ENCODE results near the gene ZNF382. TPM values are rescaled to one million over a fixed set of nuclear protein-coding genes. Genes with fewer than 3 reads are reported as not detected.

Gene ZNF382
- total and polyA plus RNA-seq, 8 donors = 3.4 to 14.1 (median 11.0) TPM

GRCh38 chr19:36674201-36674600 is 69.1 kb downstream of the ZNF382 start:
- DNase-seq (no peak), ATAC-seq (no peak)
- intact Hi-C loops (cut with DNase I) = no loop called here
- peaks cover 0 to 99% of the 10 kb centered on the region in 2 donors for H3K9me3 ChIP-seq
- H3K4me1 ChIP-seq = no peaks in the 10 kb centered on the region
- H3K36me3 ChIP-seq = peaks cover 0 to 30% of the 10 kb centered on the region in 2 donors
- no peak overlapping the region for H3K27ac ChIP-seq
- no peaks in the 10 kb centered on the region for H3K27me3 ChIP-seq
- no peak for TF ChIP-seq CTCF (IDR thresholded peaks at IDR 0.05)
- H3K4me3 ChIP-seq = no peak overlapping the region

- intact Hi-C loops (cut with DNase I) = no loop called here
- no peak for TF ChIP-seq CTCF (IDR thresholded peaks at IDR 0.05)
Measured at GRCh38 chr19:36679455-36679854, 74.3 kb downstream of the ZNF382 start.

More at GRCh38 chr19:36679455-36679854, 74.3 kb downstream of the ZNF382 start:
- ATAC-seq = no peak
- no peaks in the 10 kb centered on the region for H3K4me1 ChIP-seq
- no peak for DNase-seq
- no peak overlapping the region for H3K27ac ChIP-seq
- H3K36me3 ChIP-seq = peaks cover 0 to 40% of the 10 kb centered on the region in 2 donors
- H3K9me3 ChIP-seq = peaks cover 0 to 88% of the 10 kb centered on the region in 2 donors
- H3K27me3 ChIP-seq = no peaks in the 10 kb centered on the region
- no peak overlapping the region for H3K4me3 ChIP-seq

Other genes starting within 250 kb of the ZNF382 start
- 1 to 10 TPM; 3.8 to 4.5 TPM for gene ZFP14, start 226.1 kb upstream of the ZNF382 start, total RNA-seq
- 10 to 100 TPM; 11.5 to 16.1 (median 14.5) TPM for gene ZFP14, start 226.1 kb upstream of the ZNF382 start, polyA plus RNA-seq (ENCODE audit: insufficient read length in 6 of 6)
- gene ZFP82, start 186.7 kb upstream of the ZNF382 start, total RNA-seq = 1 to 10 TPM; 4.2 to 4.6 TPM
- 10 to 100 TPM; 12.5 to 14.5 (median 13.3) TPM for gene ZFP82, start 186.7 kb upstream of the ZNF382 start, polyA plus RNA-seq (ENCODE audit: insufficient read length in 6 of 6)
- 10 to 100 TPM in 1 of 2 donors, 1 to 10 TPM in 1; 8.8 to 12.0 TPM for gene ZNF566, start 115.8 kb upstream of the ZNF382 start, total RNA-seq
- gene ZNF566, start 115.8 kb upstream of the ZNF382 start, polyA plus RNA-seq (ENCODE audit: insufficient read length in 6 of 6) = 10 to 100 TPM; 14.3 to 17.7 (median 15.6) TPM
- 10 to 100 TPM in 1 of 2 donors, 1 to 10 TPM in 1; 8.5 to 14.4 TPM for gene ZNF260, start 77.0 kb upstream of the ZNF382 start, total RNA-seq
- gene ZNF260, start 77.0 kb upstream of the ZNF382 start, polyA plus RNA-seq (ENCODE audit: insufficient read length in 6 of 6) = 10 to 100 TPM; 29.8 to 31.9 (median 31.5) TPM
- 10 to 100 TPM in 1 of 2 donors, 1 to 10 TPM in 1; 8.1 to 10.3 TPM for gene ZNF529, start 32.0 kb upstream of the ZNF382 start, total RNA-seq
- gene ZNF529, start 32.0 kb upstream of the ZNF382 start, polyA plus RNA-seq (ENCODE audit: insufficient read length in 6 of 6) = 10 to 100 TPM; 29.8 to 42.0 (median 35.2) TPM
- gene ZNF461, start 61.5 kb downstream of the ZNF382 start, total RNA-seq = 1 to 10 TPM; 5.5 to 6.9 TPM
- 10 to 100 TPM; 14.7 to 15.9 (median 15.3) TPM for gene ZNF461, start 61.5 kb downstream of the ZNF382 start, polyA plus RNA-seq (ENCODE audit: insufficient read length in 6 of 6)
- 1 to 10 TPM; 5.3 to 6.6 TPM for gene ZNF567, start 82.3 kb downstream of the ZNF382 start, total RNA-seq
- 10 to 100 TPM; 10.6 to 15.6 (median 13.0) TPM for gene ZNF567, start 82.3 kb downstream of the ZNF382 start, polyA plus RNA-seq (ENCODE audit: insufficient read length in 6 of 6)
- gene ZNF850, start 167.5 kb downstream of the ZNF382 start, total RNA-seq = 1 to 10 TPM; 3.3 to 4.1 TPM
- 1 to 10 TPM; 4.3 to 6.4 (median 4.7) TPM for gene ZNF850, start 167.5 kb downstream of the ZNF382 start, polyA plus RNA-seq (ENCODE audit: insufficient read length in 6 of 6)
- gene ZNF790, start 233.1 kb downstream of the ZNF382 start, total RNA-seq = 1 to 10 TPM; 6.8 to 7.5 TPM
- 10 to 100 TPM; 11.8 to 15.1 (median 13.8) TPM for gene ZNF790, start 233.1 kb downstream of the ZNF382 start, polyA plus RNA-seq (ENCODE audit: insufficient read length in 6 of 6)
- gene ZNF345, start 245.6 kb downstream of the ZNF382 start, total RNA-seq = 1 to 10 TPM; 3.1 to 3.6 TPM
- gene ZNF345, start 245.6 kb downstream of the ZNF382 start, polyA plus RNA-seq (ENCODE audit: insufficient read length in 6 of 6) = 10 to 100 TPM; 19.2 to 26.4 (median 23.1) TPM

Data from left lung (tissue), 10 donors.